HepG2 (cell line): Measurements from ENCODE around the gene NGFR. TPM values are rescaled to one million over a fixed set of nuclear protein-coding genes. Genes with fewer than 3 reads are reported as not detected.
A peak's percentile ranks its signal among the peaks of the same experiment; 100 is the strongest.

ENCODE experiments used
- ATF5 ChIP-seq: sonication (generic); formaldehyde crosslinking; IDR thresholded peaks from 2 replicates; pipeline ENCODE4 v1.4.0; 2020; ENCODE audit warnings: mild to moderate bottlenecking, low read depth, missing genetic modification reagents
- DNMT1 ChIP-seq: sonication (generic); formaldehyde crosslinking; IDR thresholded peaks from 2 replicates; pipeline ENCODE4 v1.5.1; 2020; ENCODE audit warnings: mild to moderate bottlenecking, missing genetic modification reagents
- EP300 ChIP-seq, 3 experiments: sonication (generic) in 1 of 3; formaldehyde crosslinking in 1 of 3; IDR thresholded peaks; 2 replicates each; pipeline versions ENCODE4 v1.5.1 to v1.6.1; 2011 to 2020; ENCODE audit warnings: low read depth in 2 of 3, low read length in 2 of 3, borderline replicate concordance in 1 of 3, improper control_type of control experiment in 1 of 3, mild to moderate bottlenecking in 1 of 3, missing genetic modification reagents in 1 of 3, moderate library complexity in 1 of 3
- HNF4A ChIP-seq: sonication (generic); formaldehyde crosslinking; IDR thresholded peaks from 2 replicates; pipeline ENCODE4 v1.4.0; 2020; ENCODE audit warnings: missing genetic modification reagents
- ISL2 ChIP-seq: sonication (generic); formaldehyde crosslinking; IDR thresholded peaks from 2 replicates; pipeline ENCODE4 v1.5.0; 2020; ENCODE audit warnings: missing genetic modification reagents
- MAFG ChIP-seq: sonication (generic); formaldehyde crosslinking; IDR thresholded peaks from 2 replicates; pipeline ENCODE4 v1.5.1; 2020; ENCODE audit warnings: mild to moderate bottlenecking, missing genetic modification reagents
- MAZ ChIP-seq, 2 experiments: sonication (generic) in 1 of 2; formaldehyde crosslinking in 1 of 2; IDR thresholded peaks; 2 replicates each; pipeline versions ENCODE4 v1.5.0 to v1.6.1; 2012 to 2020; ENCODE audit warnings: low read depth in 2 of 2, mild to moderate bottlenecking in 2 of 2, borderline replicate concordance in 1 of 2, improper control_type of control experiment in 1 of 2, low read length in 1 of 2, missing genetic modification reagents in 1 of 2, moderate library complexity in 1 of 2
- MLXIP ChIP-seq: sonication (generic); formaldehyde crosslinking; IDR thresholded peaks from 2 replicates; pipeline ENCODE4 v1.9.0; 2021; ENCODE audit warnings: missing genetic modification reagents, borderline replicate concordance
- MXD4 ChIP-seq: IDR thresholded peaks from 2 replicates; pipeline ENCODE4 v1.6.1; 2016; ENCODE audit warnings: mild to moderate bottlenecking, missing biosample characterization, missing genetic modification reagents
- RFXANK ChIP-seq: IDR thresholded peaks from 2 replicates; pipeline ENCODE4 v1.6.1; 2016
- SOX13 ChIP-seq, 3 experiments: fragments of 450-650 bp in 1 of 3; sonication (generic) in 1 of 3; formaldehyde crosslinking in 1 of 3; IDR thresholded peaks in 2 of 3; conservative IDR thresholded peaks in 1 of 3; 2 replicates each; pipeline versions ENCODE4 v1.5.0 to v1.6.1; 2016 to 2020; ENCODE audit warnings: antibody characterized with exemption in 1 of 3, mild to moderate bottlenecking in 1 of 3, missing compliant biosample characterization in 1 of 3, missing genetic modification reagents in 1 of 3, moderate library complexity in 1 of 3
- TEAD2 ChIP-seq: sonication (generic); formaldehyde crosslinking; IDR thresholded peaks from 2 replicates; pipeline ENCODE4 v1.9.0; 2021; ENCODE audit warnings: missing genetic modification reagents
- TEAD3 ChIP-seq: optimal IDR thresholded peaks from 2 replicates; pipeline ENCODE3; 2016; ENCODE audit warnings: borderline replicate concordance
- U2AF1 ChIP-seq: fragments of 200-400 bp; formaldehyde crosslinking; optimal IDR thresholded peaks from 2 replicates; pipeline ENCODE3; 2017; ENCODE audit warnings: mild to moderate bottlenecking, low read depth, low read length
- ZNF205 ChIP-seq: IDR thresholded peaks from 2 replicates; pipeline ENCODE4 v1.6.1; 2018; ENCODE audit warnings: missing biosample characterization, missing genetic modification reagents
- ZNF207 ChIP-seq: fragments of 450-650 bp; IDR thresholded peaks from 2 replicates; pipeline ENCODE4 v1.6.1; 2016; ENCODE audit warnings: antibody characterized with exemption, borderline replicate concordance
- ZNF230 ChIP-seq: sonication (generic); formaldehyde crosslinking; IDR thresholded peaks from 2 replicates; pipeline ENCODE4 v1.4.0; 2020; ENCODE audit warnings: mild to moderate bottlenecking, missing genetic modification reagents
- ZNF232 ChIP-seq: sonication (generic); formaldehyde crosslinking; IDR thresholded peaks from 2 replicates; pipeline ENCODE4 v1.4.0; 2020; ENCODE audit warnings: missing genetic modification reagents, borderline replicate concordance
- ZNF510 ChIP-seq: sonication (generic); formaldehyde crosslinking; IDR thresholded peaks from 2 replicates; pipeline ENCODE4 v1.4.0; 2020; ENCODE audit warnings: low read depth, mild to moderate bottlenecking, missing genetic modification reagents
- ZNF562 ChIP-seq: sonication (generic); formaldehyde crosslinking; IDR thresholded peaks from 2 replicates; pipeline ENCODE4 v1.8.0; 2022; ENCODE audit warnings: missing genetic modification reagents, borderline replicate concordance
- ZSCAN31 ChIP-seq: sonication (generic); formaldehyde crosslinking; IDR thresholded peaks from 2 replicates; pipeline ENCODE4 v1.5.0; 2020; ENCODE audit warnings: low read depth, mild to moderate bottlenecking, missing genetic modification reagents
- polyA plus RNA-seq, 8 experiments: library from polyadenylated mRNA; depleted of rRNA in 3 of 8; stranded (reverse) in 7 of 8; unstranded in 1 of 8; fragments of >200 nt; fragmentation: Illumina TruSeq in 4 of 8; extraction: Trizol in 4 of 8; gene quantifications; 2 replicates each; pipeline versions ENCODE4 v1.2.1 to v1.2.3, GENCODE V29; 2011 to 2016; ENCODE audit warnings: low read depth in 4 of 8, missing spikeins in 1 of 8, mixed read lengths in 1 of 8; ENCODE audit not compliant: insufficient read depth in 1 of 8
- total RNA-seq, 5 experiments: library from RNA; depleted of rRNA; stranded (reverse); fragments of >200 nt; fragmentation: Illumina TruSeq; extraction: Trizol; gene quantifications; 2 replicates each; pipeline ENCODE4 v1.2.3, GENCODE V29; 2016; ENCODE audit warnings: low read depth in 1 of 5
- TF ChIP-seq, protein P1 (sequence below): IDR thresholded peaks from 2 replicates; pipeline ENCODE4 v1.6.1; 2016

NGFR gene
- total and polyA plus RNA-seq, 2 of the 13 experiments (the other 11 are each of a cell fraction or from before 2014, with no cell fraction given), result 1.1 to 1.8 TPM

GRCh38 chr17:49556223-49556943 is 61.3 kb downstream of the NGFR start (continued):
- TF ChIP-seq TEAD2 (CRISPR knock-in tag) (no peak), ZNF230 (CRISPR knock-in tag) (no peak; the same call in 1 of the 2 replicates), MXD4 (CRISPR knock-in tag) (peak; percentile 80), DNMT1 (CRISPR knock-in tag) (peak; percentile 81; the same call in 1 of the 2 replicates), ZNF205 (peak; percentile 80; the same call in 1 of the 2 replicates), SOX13 (IDR thresholded peaks at IDR 0.05) (no peak), SOX13 (CRISPR knock-in tag; conservative IDR thresholded peaks at IDR 0.05 in 1 of 2, IDR thresholded peaks at IDR 0.05 in 1 of 2) (no peak; a peak in 1 of 4 replicates), HNF4A (CRISPR knock-in tag) (no peak), ZNF510 (CRISPR knock-in tag) (0 out of 2 replicates have a peak, but pooled peaks have one; percentile 68), ZNF562 (CRISPR knock-in tag) (no peak), EP300 (IDR thresholded peaks at IDR 0.05; ENCODE audit: low read depth in 2 of 2, low read length in 2 of 2) (no peak), EP300 (CRISPR knock-in tag; IDR thresholded peaks at IDR 0.05; ENCODE audit: borderline replicate concordance) (peak; percentile 25; the same call in 1 of the 2 replicates), MAZ (IDR thresholded peaks at IDR 0.05; ENCODE audit: borderline replicate concordance, low read depth, low read length) (no peak), MAZ (CRISPR knock-in tag; IDR thresholded peaks at IDR 0.05; ENCODE audit: low read depth) (peak; percentile 72; the same call in 1 of the 2 replicates), MLXIP (no peak), TEAD3 (CRISPR knock-in tag) (peak; percentile 60), ZNF232 (CRISPR knock-in tag) (no peak), ATF5 (no peak), U2AF1 (peak; percentile 65), ZNF207 (no peak), RFXANK (no peak), ISL2 (CRISPR knock-in tag) (0 out of 2 replicates have a peak, but pooled peaks have one; percentile 36), ZSCAN31 (CRISPR knock-in tag) (0 out of 2 replicates have a peak, but pooled peaks have one; percentile 20), MAFG (peak; percentile 24; the same call in 1 of the 2 replicates)
- TF ChIP-seq, protein P1, sequence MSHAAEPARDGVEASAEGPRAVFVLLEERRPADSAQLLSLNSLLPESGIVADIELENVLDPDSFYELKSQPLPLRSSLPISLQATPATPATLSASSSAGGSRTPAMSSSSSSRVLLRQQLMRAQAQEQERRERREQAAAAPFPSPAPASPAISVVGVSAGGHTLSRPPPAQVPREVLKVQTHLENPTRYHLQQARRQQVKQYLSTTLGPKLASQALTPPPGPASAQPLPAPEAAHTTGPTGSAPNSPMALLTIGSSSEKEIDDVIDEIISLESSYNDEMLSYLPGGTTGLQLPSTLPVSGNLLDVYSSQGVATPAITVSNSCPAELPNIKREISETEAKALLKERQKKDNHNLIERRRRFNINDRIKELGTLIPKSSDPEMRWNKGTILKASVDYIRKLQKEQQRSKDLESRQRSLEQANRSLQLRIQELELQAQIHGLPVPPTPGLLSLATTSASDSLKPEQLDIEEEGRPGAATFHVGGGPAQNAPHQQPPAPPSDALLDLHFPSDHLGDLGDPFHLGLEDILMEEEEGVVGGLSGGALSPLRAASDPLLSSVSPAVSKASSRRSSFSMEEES (CRISPR knock-in tag), result peak; percentile 63; the same call in 1 of the 2 replicates
